Muscle of leg (tissue), 11 donors: ENCODE measurements around the gene ST3GAL3. TPM values are rescaled to one million over a fixed set of nuclear protein-coding genes. Genes with fewer than 3 reads are reported as not detected.
A peak's percentile ranks its signal among the peaks of the same experiment; 100 is the strongest.
"Not testable (repeated sequence)": the region's sequence is repeated elsewhere in the genome, so short reads cannot be mapped to it uniquely, and the experiment has no call there.

Experiments
- DNase-seq: peaks from one replicate; pipeline ENCODE4 v3.0.0; 2013
- H3K27ac ChIP-seq: one replicate; pipeline ENCODE4 v1.5.1; 2013; ENCODE audit warnings: mild to moderate bottlenecking, low read length, control low read depth
- H3K27me3 ChIP-seq: one replicate; pipeline ENCODE4 v1.6.1; 2013; ENCODE audit warnings: low read length; ENCODE audit not compliant: control insufficient read depth, insufficient read depth
- H3K36me3 ChIP-seq: one replicate; pipeline ENCODE4 v1.6.1; 2013; ENCODE audit warnings: low read length; ENCODE audit not compliant: control insufficient read depth, insufficient read depth
- H3K4me1 ChIP-seq: one replicate; pipeline ENCODE4 v1.6.1; 2013; ENCODE audit warnings: low read length; ENCODE audit not compliant: control insufficient read depth, insufficient read depth
- H3K4me3 ChIP-seq: one replicate; pipeline ENCODE4 v1.5.1; 2013; ENCODE audit warnings: low read length, control low read depth
- H3K9me3 ChIP-seq: replicated peaks from 2 replicates; pipeline ENCODE4 v1.6.1; 2013; ENCODE audit warnings: low read depth, low read length; ENCODE audit not compliant: control insufficient read depth
- WGBS: methylation state at CpG from one replicate; pipeline ENCODE4 v1.1.5; 2013; ENCODE audit warnings: missing lambda C conversion rate; ENCODE audit not compliant: insufficient coverage; 5-methylcytosine and 5-hydroxymethylcytosine counted together
- polyA plus RNA-seq, 8 donors: library from polyadenylated mRNA; unstranded; fragments of 120-200 nt; gene quantifications; one replicate each; pipeline versions ENCODE4 v1.2.1 to v1.2.3, GENCODE V29; 2013; ENCODE audit warnings: inconsistent platforms in 1 of 8, low replicate concordance in 1 of 8; ENCODE audit not compliant: insufficient read length in 8 of 8, insufficient read depth in 1 of 8
- total RNA-seq: library from RNA; stranded (reverse); fragments of 120-200 nt; gene quantifications from one replicate; pipeline ENCODE4 v1.2.4, GENCODE V29; 2013

The ST3GAL3 gene
- total and polyA plus RNA-seq, 9 donors = 21.5 to 34.9 (median 32.6) TPM

GRCh38 chr1:43832255-43832654, 124.9 kb downstream of the ST3GAL3 start:
- H3K27ac ChIP-seq = no peak overlapping the region
- peaks cover 28% of the 10 kb centered on the region for H3K4me1 ChIP-seq
- no peak for DNase-seq
- H3K36me3 ChIP-seq = peaks cover 6% of the 10 kb centered on the region
- WGBS = 62% methylated on average over 3 of the region's 3 CpGs
- no peaks in the 10 kb centered on the region for H3K27me3 ChIP-seq
- no peaks in the 10 kb centered on the region for H3K9me3 ChIP-seq
- no peak overlapping the region for H3K4me3 ChIP-seq

GRCh38 chr1:43832998-43833397, 125.7 kb downstream of the ST3GAL3 start:
- H3K9me3 ChIP-seq = no peaks in the 10 kb centered on the region
- peaks cover 31% of the 10 kb centered on the region for H3K4me1 ChIP-seq
- WGBS = no CpG with 5 or more reads among the region's 1 CpG
- no peak for DNase-seq
- no peaks in the 10 kb centered on the region for H3K27me3 ChIP-seq
- no peak overlapping the region for H3K4me3 ChIP-seq
- no peak overlapping the region for H3K27ac ChIP-seq
- H3K36me3 ChIP-seq = peaks cover 6% of the 10 kb centered on the region

GRCh38 chr1:43833902-43834279, 126.6 kb downstream of the ST3GAL3 start:
- H3K36me3 ChIP-seq = peaks cover 14% of the 10 kb centered on the region
- WGBS = 73% methylated on average over 6 of the region's 10 CpGs
- not testable (repeated sequence) for H3K27me3 ChIP-seq, DNase-seq, H3K9me3 ChIP-seq, H3K27ac ChIP-seq, H3K4me3 ChIP-seq
- H3K4me1 ChIP-seq = peaks cover 31% of the 10 kb centered on the region

GRCh38 chr1:43834280-43835081, 127.1 kb downstream of the ST3GAL3 start:
- Histone ChIP-seq H3K4me1 (peaks cover 31% of the 10 kb centered on the region), H3K27ac (no peak overlapping the region), H3K27me3 (no peaks in the 10 kb centered on the region), H3K9me3 (no peaks in the 10 kb centered on the region), H3K4me3 (no peak overlapping the region), H3K36me3 (peaks cover 19% of the 10 kb centered on the region)
- DNase-seq = peak; percentile 59
- WGBS = 69% methylated on average over 11 of the region's 14 CpGs

- Histone ChIP-seq H3K27me3 (no peaks in the 10 kb centered on the region), H3K4me1 (peaks cover 31% of the 10 kb centered on the region), H3K36me3 (peaks cover 21% of the 10 kb centered on the region), H3K4me3 (no peak overlapping the region), H3K27ac (no peak overlapping the region), H3K9me3 (no peaks in the 10 kb centered on the region)
- DNase-seq = no peak
- 77% methylated on average over 4 of the region's 11 CpGs for WGBS
Observed at GRCh38 chr1:43835082-43836021, 128.0 kb downstream of the ST3GAL3 start.

GRCh38 chr1:43836267-43836951, 129.1 kb downstream of the ST3GAL3 start:
- Histone ChIP-seq H3K27me3 (no peaks in the 10 kb centered on the region), H3K4me1 (peaks cover 31% of the 10 kb centered on the region), H3K36me3 (peaks cover 27% of the 10 kb centered on the region), H3K4me3 (no peak overlapping the region), H3K9me3 (no peaks in the 10 kb centered on the region), H3K27ac (no peak overlapping the region)
- peak; percentile 70 for DNase-seq
- 61% methylated on average over 3 of the region's 6 CpGs for WGBS

- no peak overlapping the region for H3K27ac ChIP-seq
- WGBS = 67% methylated on average over 1 of the region's 5 CpGs
- H3K9me3 ChIP-seq = peaks cover 2% of the 10 kb centered on the region
- H3K27me3 ChIP-seq = no peaks in the 10 kb centered on the region
- no peak overlapping the region for H3K4me3 ChIP-seq
- H3K36me3 ChIP-seq = peaks cover 34% of the 10 kb centered on the region
- H3K4me1 ChIP-seq = peaks cover 31% of the 10 kb centered on the region
- no peak for DNase-seq
Observed at GRCh38 chr1:43839056-43839455, 131.7 kb downstream of the ST3GAL3 start.

GRCh38 chr1:43841321-43842174, 134.2 kb downstream of the ST3GAL3 start:
- Histone ChIP-seq H3K4me1 (peaks cover 9% of the 10 kb centered on the region), H3K27me3 (no peaks in the 10 kb centered on the region), H3K9me3 (peaks cover 2% of the 10 kb centered on the region), H3K4me3 (no peak overlapping the region), H3K36me3 (peaks cover 29% of the 10 kb centered on the region), H3K27ac (no peak overlapping the region)
- WGBS = no CpG with 5 or more reads among the region's 1 CpG
- DNase-seq = no peak

- WGBS = 100% methylated on average over 2 of the region's 2 CpGs
- H3K4me1 ChIP-seq = peaks cover 4% of the 10 kb centered on the region
- no peak for DNase-seq
- H3K9me3 ChIP-seq = peaks cover 2% of the 10 kb centered on the region
- peaks cover 29% of the 10 kb centered on the region for H3K36me3 ChIP-seq
- no peak overlapping the region for H3K4me3 ChIP-seq
- H3K27me3 ChIP-seq = no peaks in the 10 kb centered on the region
- H3K27ac ChIP-seq = no peak overlapping the region
Observed at GRCh38 chr1:43842175-43842498, 134.8 kb downstream of the ST3GAL3 start.
